RWPE2 (cell line): ENCODE results near the gene THRB.

ENCODE experiments used
- ATAC-seq: fragments of 200-7000 bp; cut with Tn5 transposase; 3 replicates; pipeline ENCODE4 v1.9.1; 2021; ENCODE audit warnings: low read depth
- DNase-seq: peaks from one replicate; pipeline ENCODE4 v3.0.0-alpha.2; 2020; ENCODE audit warnings: low spot score
- H3K27ac ChIP-seq: fragments of 450-650 bp; 2 replicates; pipeline ENCODE4 v1.5.1; 2017; ENCODE audit warnings: mild to moderate bottlenecking; ENCODE audit not compliant: poor library complexity, severe bottlenecking
- H3K27me3 ChIP-seq: fragments of 250-450 bp; sonication (Bioruptor Pico); 2 replicates; pipeline ENCODE4 v1.5.1; 2021; ENCODE audit warnings: mild to moderate bottlenecking, moderate library complexity; ENCODE audit not compliant: insufficient read depth, poor library complexity, severe bottlenecking
- H3K36me3 ChIP-seq: fragments of 250-450 bp; sonication (Bioruptor Pico); 2 replicates; pipeline ENCODE4 v1.5.1; 2020; ENCODE audit warnings: low read depth, mild to moderate bottlenecking, moderate library complexity
- H3K4me1 ChIP-seq: fragments of 250-450 bp; sonication (Bioruptor Pico); 2 replicates; pipeline ENCODE4 v1.5.1; 2021; ENCODE audit warnings: mild to moderate bottlenecking, moderate library complexity; ENCODE audit not compliant: insufficient read depth, poor library complexity, severe bottlenecking
- H3K4me3 ChIP-seq: fragments of 250-450 bp; sonication (Bioruptor Pico); 2 replicates; pipeline ENCODE4 v1.5.1; 2021; ENCODE audit warnings: mild to moderate bottlenecking, moderate library complexity; ENCODE audit not compliant: severe bottlenecking
- H3K9me3 ChIP-seq: fragments of 250-450 bp; sonication (Bioruptor Pico); 2 replicates; pipeline ENCODE4 v1.5.1; 2021; ENCODE audit warnings: mild to moderate bottlenecking, moderate library complexity; ENCODE audit not compliant: severe bottlenecking
- CTCF ChIP-seq: fragments of 450-650 bp; IDR thresholded peaks from one replicate; pipeline ENCODE4 v1.5.1; 2017; ENCODE audit warnings: mild to moderate bottlenecking, moderate library complexity; ENCODE audit not compliant: poor library complexity, severe bottlenecking

Gene THRB

GRCh38 chr3:24198728-24199127 is 295.9 kb downstream of the THRB start:
- Histone ChIP-seq H3K27ac (no peak overlapping the region), H3K36me3 (no peaks in the 10 kb centered on the region), H3K9me3 (no peaks in the 10 kb centered on the region), H3K4me1 (no peaks in the 10 kb centered on the region), H3K4me3 (no peak overlapping the region), H3K27me3 (no peaks in the 10 kb centered on the region)
- DNase-seq (no peak), ATAC-seq (no peak)
- no peak for TF ChIP-seq CTCF

GRCh38 chr3:24197809-24198208 is 296.8 kb downstream of the THRB start:
- Histone ChIP-seq H3K4me1 (no peaks in the 10 kb centered on the region), H3K36me3 (no peaks in the 10 kb centered on the region), H3K4me3 (no peak overlapping the region), H3K27me3 (no peaks in the 10 kb centered on the region), H3K27ac (no peak overlapping the region), H3K9me3 (no peaks in the 10 kb centered on the region)
- no peak for ATAC-seq
- no peak for DNase-seq
- TF ChIP-seq CTCF = no peak

GRCh38 chr3:24196526-24196925 is 298.1 kb downstream of the THRB start:
- TF ChIP-seq CTCF = no peak

DNA sequence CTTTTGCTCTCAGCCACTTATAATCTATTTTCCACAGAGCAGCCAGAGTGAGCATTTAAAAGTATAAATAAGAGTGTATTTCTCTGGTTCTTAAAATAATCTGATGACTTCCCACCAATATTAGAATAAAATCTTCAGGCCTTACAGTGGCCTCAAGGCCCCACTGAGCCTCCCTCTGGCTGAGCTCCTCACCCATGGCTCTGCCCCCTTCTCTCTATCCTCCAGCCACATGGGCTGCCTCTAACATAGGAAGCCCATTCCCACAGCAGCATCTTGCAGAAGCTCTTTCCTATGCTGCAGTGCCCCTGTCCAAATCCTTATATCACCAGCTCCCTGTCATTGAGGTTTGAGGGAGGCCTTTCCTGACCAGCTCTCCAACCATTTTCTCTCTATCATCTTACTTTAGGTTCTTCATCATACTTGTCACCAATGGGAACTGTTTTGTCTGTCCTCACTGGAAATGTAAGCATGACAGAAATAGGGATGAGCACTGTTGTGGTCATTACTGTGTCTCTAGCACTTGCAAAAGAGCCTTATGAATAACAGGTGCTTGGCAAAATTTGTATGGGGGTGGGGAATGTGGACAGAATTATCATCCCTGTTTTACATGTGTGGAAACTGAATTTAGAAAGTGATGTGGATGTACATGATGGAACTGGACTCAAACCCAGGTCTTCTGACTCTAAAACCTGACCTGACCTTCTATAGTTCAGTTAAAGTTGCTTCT is 299.0 kb downstream of the THRB start:
- TF ChIP-seq CTCF = no peak
- ATAC-seq (no peak), DNase-seq (no peak)
- no peaks in the 10 kb centered on the region for H3K36me3 ChIP-seq
- H3K4me1 ChIP-seq = no peaks in the 10 kb centered on the region
- no peak overlapping the region for H3K27ac ChIP-seq
- H3K4me3 ChIP-seq = no peak overlapping the region
- no peaks in the 10 kb centered on the region for H3K27me3 ChIP-seq
- H3K9me3 ChIP-seq = no peaks in the 10 kb centered on the region

More at GRCh38 chr3:24196526-24196925, 298.1 kb downstream of the THRB start:
- Histone ChIP-seq H3K9me3 (no peaks in the 10 kb centered on the region), H3K27me3 (no peaks in the 10 kb centered on the region), H3K4me1 (no peaks in the 10 kb centered on the region), H3K36me3 (no peaks in the 10 kb centered on the region), H3K4me3 (no peak overlapping the region), H3K27ac (no peak overlapping the region)
- DNase-seq (no peak), ATAC-seq (no peak)

DNA sequence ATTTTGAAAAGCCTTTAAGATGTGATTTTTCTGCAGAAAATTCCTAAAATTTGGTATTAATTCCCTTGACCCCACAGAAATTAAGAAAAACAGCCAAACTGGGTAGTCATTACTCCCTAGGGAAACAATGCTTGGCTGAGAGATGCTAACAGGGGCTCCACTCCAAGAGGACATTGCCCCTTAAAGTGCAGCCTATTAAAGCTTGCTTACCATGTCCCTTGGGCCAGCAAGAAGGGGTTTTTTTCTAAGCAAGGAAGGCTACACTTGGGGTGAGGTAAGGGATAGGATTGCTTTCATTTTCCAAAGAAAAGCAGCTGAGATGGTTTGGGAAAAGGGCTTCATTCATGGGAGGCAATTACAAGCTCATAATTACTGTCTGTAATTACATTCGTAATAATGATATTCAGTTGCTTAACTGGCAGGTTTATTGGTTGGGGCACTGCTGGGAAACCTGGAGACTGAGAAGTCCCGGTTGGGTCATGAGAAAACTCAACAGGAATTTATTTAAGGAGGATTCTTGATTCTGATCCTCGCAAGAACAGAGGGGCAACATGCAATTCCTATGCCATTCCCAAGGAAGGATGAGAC is 302.1 kb downstream of the THRB start:
- H3K4me1 ChIP-seq = no peaks in the 10 kb centered on the region
- H3K27me3 ChIP-seq = no peaks in the 10 kb centered on the region
- DNase-seq (no peak), ATAC-seq (no peak)
- H3K9me3 ChIP-seq = no peaks in the 10 kb centered on the region
- no peak overlapping the region for H3K27ac ChIP-seq
- TF ChIP-seq CTCF = no peak
- H3K4me3 ChIP-seq = no peak overlapping the region
- H3K36me3 ChIP-seq = no peaks in the 10 kb centered on the region
